Erythroblast (primary cell): Measurements from ENCODE around the gene ZBTB44.
A peak's percentile ranks its signal among the peaks of the same experiment; 100 is the strongest.

ENCODE experiments used
- DNase-seq, 2 experiments: peaks; one replicate each; lab custom pipeline; 2025; lab: John Stamatoyannopoulos, UW
- GATA1 ChIP-seq: IDR thresholded peaks from 2 replicates; pipeline ENCODE4 v1.6.1; 2011; ENCODE audit warnings: low read depth, mild to moderate bottlenecking, control low read depth, low read length, moderate library complexity
- POLR2A ChIP-seq: IDR thresholded peaks from 2 replicates; pipeline ENCODE4 v1.6.1; 2011; ENCODE audit warnings: mild to moderate bottlenecking, low read length

ZBTB44 gene

GRCh38 chr11:130323452-130324450 lies 9.0 kb upstream of the ZBTB44 start:
- no peak for TF ChIP-seq GATA1
- no peak for TF ChIP-seq POLR2A
- no peak for DNase-seq

- TF ChIP-seq POLR2A: no peak
- TF ChIP-seq GATA1: no peak
- no peak for DNase-seq
Measured at GRCh38 chr11:130322126-130322525, 7.4 kb upstream of the ZBTB44 start.

- TF ChIP-seq GATA1: no peak
- no peak for TF ChIP-seq POLR2A
- DNase-seq: no peak
Measured at GRCh38 chr11:130318031-130318673, 3.4 kb upstream of the ZBTB44 start.

- DNase-seq: peak; percentile 52 to 62
Measured at GRCh38 chr11:130315354-130315970, 745 bp upstream of the ZBTB44 start.

GRCh38 chr11:130314184-130314749 lies 450 bp downstream of the ZBTB44 start:
- no peak for TF ChIP-seq POLR2A
- TF ChIP-seq GATA1: no peak
- peak; percentile 88 to 91 for DNase-seq

More at GRCh38 chr11:130315354-130315970, 745 bp upstream of the ZBTB44 start:
- TF ChIP-seq POLR2A (no peak), GATA1 (no peak)

GRCh38 chr11:130313383-130314183 lies 1.1 kb downstream of the ZBTB44 start:
- DNase-seq: peak; percentile 45 to 65
- TF ChIP-seq POLR2A (no peak), GATA1 (no peak)

- TF ChIP-seq POLR2A (no peak), GATA1 (no peak)
Measured at GRCh38 chr11:130312046-130312445, 2.7 kb downstream of the ZBTB44 start.

GRCh38 chr11:130310622-130311021 lies 4.1 kb downstream of the ZBTB44 start:
- no peak for TF ChIP-seq POLR2A
- TF ChIP-seq GATA1: no peak
- no peak for DNase-seq

More at GRCh38 chr11:130312046-130312445, 2.7 kb downstream of the ZBTB44 start:
- DNase-seq: peak in 1 of 2 experiments; percentile 2

- peak; percentile 59 to 89 for DNase-seq
- no peak for TF ChIP-seq GATA1
- TF ChIP-seq POLR2A: no peak
Measured at GRCh38 chr11:130308886-130309285, 5.8 kb downstream of the ZBTB44 start.

- no peak for DNase-seq
- TF ChIP-seq GATA1 (no peak), POLR2A (no peak)
Measured at GRCh38 chr11:130308059-130308458, 6.7 kb downstream of the ZBTB44 start.

GRCh38 chr11:130304651-130305050 lies 10.1 kb downstream of the ZBTB44 start:
- DNase-seq: no peak
- TF ChIP-seq POLR2A (no peak), GATA1 (no peak)

- no peak for TF ChIP-seq POLR2A
- no peak for TF ChIP-seq GATA1
- DNase-seq: no peak
Measured at GRCh38 chr11:130301002-130301401, 13.7 kb downstream of the ZBTB44 start.

- no peak for DNase-seq
- TF ChIP-seq POLR2A: no peak
- TF ChIP-seq GATA1: no peak
Measured at GRCh38 chr11:130300567-130300966, 14.2 kb downstream of the ZBTB44 start.
